ENCODE data around the gene TGFBR3.

GRCh38 chr1:91883470-91883869 is 2.5 kb downstream of the TGFBR3 start:
- TF ChIP-seq TAF1 (IDR thresholded peaks at IDR 0.05; ENCODE audit: borderline replicate concordance, insufficient read depth, low read length), result no peak
- no peak for TF ChIP-seq POLR2AphosphoS5 (IDR thresholded peaks at IDR 0.05; ENCODE audit: low read depth, low read length)
- TF ChIP-seq, protein P1, sequence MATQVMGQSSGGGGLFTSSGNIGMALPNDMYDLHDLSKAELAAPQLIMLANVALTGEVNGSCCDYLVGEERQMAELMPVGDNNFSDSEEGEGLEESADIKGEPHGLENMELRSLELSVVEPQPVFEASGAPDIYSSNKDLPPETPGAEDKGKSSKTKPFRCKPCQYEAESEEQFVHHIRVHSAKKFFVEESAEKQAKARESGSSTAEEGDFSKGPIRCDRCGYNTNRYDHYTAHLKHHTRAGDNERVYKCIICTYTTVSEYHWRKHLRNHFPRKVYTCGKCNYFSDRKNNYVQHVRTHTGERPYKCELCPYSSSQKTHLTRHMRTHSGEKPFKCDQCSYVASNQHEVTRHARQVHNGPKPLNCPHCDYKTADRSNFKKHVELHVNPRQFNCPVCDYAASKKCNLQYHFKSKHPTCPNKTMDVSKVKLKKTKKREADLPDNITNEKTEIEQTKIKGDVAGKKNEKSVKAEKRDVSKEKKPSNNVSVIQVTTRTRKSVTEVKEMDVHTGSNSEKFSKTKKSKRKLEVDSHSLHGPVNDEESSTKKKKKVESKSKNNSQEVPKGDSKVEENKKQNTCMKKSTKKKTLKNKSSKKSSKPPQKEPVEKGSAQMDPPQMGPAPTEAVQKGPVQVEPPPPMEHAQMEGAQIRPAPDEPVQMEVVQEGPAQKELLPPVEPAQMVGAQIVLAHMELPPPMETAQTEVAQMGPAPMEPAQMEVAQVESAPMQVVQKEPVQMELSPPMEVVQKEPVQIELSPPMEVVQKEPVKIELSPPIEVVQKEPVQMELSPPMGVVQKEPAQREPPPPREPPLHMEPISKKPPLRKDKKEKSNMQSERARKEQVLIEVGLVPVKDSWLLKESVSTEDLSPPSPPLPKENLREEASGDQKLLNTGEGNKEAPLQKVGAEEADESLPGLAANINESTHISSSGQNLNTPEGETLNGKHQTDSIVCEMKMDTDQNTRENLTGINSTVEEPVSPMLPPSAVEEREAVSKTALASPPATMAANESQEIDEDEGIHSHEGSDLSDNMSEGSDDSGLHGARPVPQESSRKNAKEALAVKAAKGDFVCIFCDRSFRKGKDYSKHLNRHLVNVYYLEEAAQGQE (IDR thresholded peaks at IDR 0.05; ENCODE audit: insufficient read depth in 1 of 2, low read depth in 2 of 2, low read length in 2 of 2), result no peak
